HL-60/S4 treated with phorbol 12-myristate 13-acetate at 8.2 ng/mL for 4 days and 3 days (cell line): ENCODE results near the gene ALG10B.
"Not testable (repeated sequence)": the region's sequence is repeated elsewhere in the genome, so short reads cannot be mapped to it uniquely, and the experiment has no call there.

Experiments used
- in situ Hi-C: fragments of 300-500 bp; cut with MboI; formaldehyde crosslinking; loops from 2 replicates; pipeline ENCODE4 v1.15.0; 2022; ENCODE audit warnings: low sequenced_read_pairs

Gene ALG10B

GRCh38 chr12:38316391-38317129 is at the start of gene ALG10B:
ALG10B (plus strand) TSS chr12:38316774; CDS start chr12:38316894, 120 bp downstream.
- in situ Hi-C loops = no loop called here

- in situ Hi-C loops = no loop called here
These were observed 48.0 kb upstream of the ALG10B start for GRCh38 chr12:38268612-38269011.

- in situ Hi-C loops = no loop called here
These were observed 46.7 kb upstream of the ALG10B start for GRCh38 chr12:38269897-38270296.

GRCh38 chr12:38279756-38280155 is 36.8 kb upstream of the ALG10B start:
- in situ Hi-C loops = no loop called here

GRCh38 chr12:38282886-38283285 is 33.7 kb upstream of the ALG10B start:
- in situ Hi-C loops = no loop called here

GRCh38 chr12:38289396-38289795 is 27.2 kb upstream of the ALG10B start:
- in situ Hi-C loops = no loop called here

- in situ Hi-C loops = no loop called here
These were observed 25.4 kb upstream of the ALG10B start for GRCh38 chr12:38291160-38291559.

- in situ Hi-C loops = not testable (repeated sequence)
These were observed 13.6 kb upstream of the ALG10B start for GRCh38 chr12:38302972-38303371.

- in situ Hi-C loops = not testable (repeated sequence)
These were observed 5.4 kb downstream of the ALG10B start for GRCh38 chr12:38321966-38322365.

- in situ Hi-C loops = no loop called here
These were observed 8.3 kb downstream of the ALG10B start for GRCh38 chr12:38324912-38325311.

GRCh38 chr12:38327356-38327755 is 10.8 kb downstream of the ALG10B start:
- in situ Hi-C loops = no loop called here

- in situ Hi-C loops = no loop called here
These were observed 11.8 kb downstream of the ALG10B start for GRCh38 chr12:38328306-38328895.

GRCh38 chr12:38330414-38330813 is 13.8 kb downstream of the ALG10B start:
- in situ Hi-C loops = not testable (repeated sequence)

GRCh38 chr12:38332814-38333213 is 16.2 kb downstream of the ALG10B start:
- in situ Hi-C loops = no loop called here

- in situ Hi-C loops = no loop called here
These were observed 25.9 kb downstream of the ALG10B start for GRCh38 chr12:38342444-38342843.

GRCh38 chr12:38343256-38343655 is 26.7 kb downstream of the ALG10B start:
- in situ Hi-C loops = not testable (repeated sequence)

GRCh38 chr12:38343916-38344315 is 27.3 kb downstream of the ALG10B start:
- in situ Hi-C loops = not testable (repeated sequence)

- in situ Hi-C loops = no loop called here
These were observed 34.0 kb downstream of the ALG10B start for GRCh38 chr12:38350342-38351174.

GRCh38 chr12:38351175-38351508 is 34.6 kb downstream of the ALG10B start:
- in situ Hi-C loops = not testable (repeated sequence)

GRCh38 chr12:38367506-38367905 is 50.9 kb downstream of the ALG10B start:
- in situ Hi-C loops = no loop called here

GRCh38 chr12:38370311-38370710 is 53.7 kb downstream of the ALG10B start:
- in situ Hi-C loops = no loop called here

- in situ Hi-C loops = no loop called here
These were observed 57.2 kb downstream of the ALG10B start for GRCh38 chr12:38373784-38374183.
